ENCODE results near the gene HS3ST2. TPM values are rescaled to one million over a fixed set of nuclear protein-coding genes. Genes with fewer than 3 reads are reported as not detected.
A peak's percentile ranks its signal among the peaks of the same experiment; 100 is the strongest.
"Not testable (repeated sequence)": the region's sequence is repeated elsewhere in the genome, so short reads cannot be mapped to it uniquely, and the experiment has no call there.

Gene HS3ST2
- total and polyA plus RNA-seq, 5 donors from 2014 or later = not detected

GRCh38 chr16:22933173-22933572 is 119.2 kb downstream of the HS3ST2 start:
- Histone ChIP-seq H3K27me3 (ENCODE audit: control insufficient read depth, insufficient read depth, low read length) (peaks cover 9% of the 10 kb centered on the region), H3K4me1 (ENCODE audit: control insufficient read depth, insufficient read depth, low read length, poor library complexity, severe bottlenecking) (no peaks in the 10 kb centered on the region), H3K4me3 (ENCODE audit: low read depth, low read length) (no peak overlapping the region), H3K9me3 (ENCODE audit: control insufficient read depth in 2 of 2, low read length in 2 of 2) (no peaks in the 10 kb centered on the region), H3K36me3 (ENCODE audit: control insufficient read depth, insufficient read depth, low read length) (no peaks in the 10 kb centered on the region), H3K27ac (ENCODE audit: insufficient read depth, low read length, poor library complexity, severe bottlenecking) (no peak overlapping the region)
- Mint-ChIP-seq H3K4me3 (no peak overlapping the region), H3K4me1 (no peaks in the 10 kb centered on the region), H3K9me3 (no peaks in the 10 kb centered on the region), H3K27me3 (peaks cover 22% of the 10 kb centered on the region), H3K36me3 (no peaks in the 10 kb centered on the region), H3K27ac (no peak overlapping the region)
- DNase-seq (no peak), ATAC-seq (ENCODE audit: low read depth in 2 of 2) (no peak)

- no peak overlapping the region for H3K4me3 Mint-ChIP-seq
Measured at GRCh38 chr16:22934786-22935185, 120.8 kb downstream of the HS3ST2 start.

GRCh38 chr16:22937169-22937568 is 123.2 kb downstream of the HS3ST2 start:
- H3K4me3 Mint-ChIP-seq = no peak overlapping the region
- Histone ChIP-seq H3K4me1 (ENCODE audit: control insufficient read depth, insufficient read depth, low read length, poor library complexity, severe bottlenecking) (no peaks in the 10 kb centered on the region), H3K9me3 (ENCODE audit: control insufficient read depth in 2 of 2, low read length in 2 of 2) (no peaks in the 10 kb centered on the region), H3K36me3 (ENCODE audit: control insufficient read depth, insufficient read depth, low read length) (no peaks in the 10 kb centered on the region), H3K4me3 (ENCODE audit: low read depth, low read length) (no peak overlapping the region), H3K27me3 (ENCODE audit: control insufficient read depth, insufficient read depth, low read length) (peaks cover 8% of the 10 kb centered on the region), H3K27ac (ENCODE audit: insufficient read depth, low read length, poor library complexity, severe bottlenecking) (no peak overlapping the region)
- H3K36me3 Mint-ChIP-seq = no peaks in the 10 kb centered on the region
- no peak for DNase-seq
- no peaks in the 10 kb centered on the region for H3K9me3 Mint-ChIP-seq
- no peaks in the 10 kb centered on the region for H3K4me1 Mint-ChIP-seq
- H3K27ac Mint-ChIP-seq = no peak overlapping the region
- H3K27me3 Mint-ChIP-seq = peaks cover 19% of the 10 kb centered on the region
- ATAC-seq (ENCODE audit: low read depth in 2 of 2) = no peak

More at GRCh38 chr16:22934786-22935185, 120.8 kb downstream of the HS3ST2 start:
- ATAC-seq (ENCODE audit: low read depth in 2 of 2) = no peak
- DNase-seq = no peak
- H3K4me1 Mint-ChIP-seq = no peaks in the 10 kb centered on the region
- peaks cover 28% of the 10 kb centered on the region for H3K27me3 Mint-ChIP-seq
- Histone ChIP-seq H3K27ac (ENCODE audit: insufficient read depth, low read length, poor library complexity, severe bottlenecking) (no peak overlapping the region), H3K4me1 (ENCODE audit: control insufficient read depth, insufficient read depth, low read length, poor library complexity, severe bottlenecking) (no peaks in the 10 kb centered on the region), H3K4me3 (ENCODE audit: low read depth, low read length) (no peak overlapping the region), H3K27me3 (ENCODE audit: control insufficient read depth, insufficient read depth, low read length) (peaks cover 9% of the 10 kb centered on the region), H3K36me3 (ENCODE audit: control insufficient read depth, insufficient read depth, low read length) (no peaks in the 10 kb centered on the region), H3K9me3 (ENCODE audit: control insufficient read depth in 2 of 2, low read length in 2 of 2) (no peaks in the 10 kb centered on the region)
- H3K27ac Mint-ChIP-seq = no peak overlapping the region
- H3K36me3 Mint-ChIP-seq = no peaks in the 10 kb centered on the region
- no peaks in the 10 kb centered on the region for H3K9me3 Mint-ChIP-seq

GRCh38 chr16:22938647-22939046 is 124.7 kb downstream of the HS3ST2 start:
- Histone ChIP-seq H3K4me1 (ENCODE audit: control insufficient read depth, insufficient read depth, low read length, poor library complexity, severe bottlenecking) (no peaks in the 10 kb centered on the region), H3K27ac (ENCODE audit: insufficient read depth, low read length, poor library complexity, severe bottlenecking) (no peak overlapping the region), H3K27me3 (ENCODE audit: control insufficient read depth, insufficient read depth, low read length) (peaks cover 2% of the 10 kb centered on the region), H3K4me3 (ENCODE audit: low read depth, low read length) (no peak overlapping the region), H3K9me3 (ENCODE audit: control insufficient read depth in 2 of 2, low read length in 2 of 2) (no peaks in the 10 kb centered on the region), H3K36me3 (ENCODE audit: control insufficient read depth, insufficient read depth, low read length) (no peaks in the 10 kb centered on the region)
- Mint-ChIP-seq H3K4me3 (no peak overlapping the region), H3K4me1 (no peaks in the 10 kb centered on the region), H3K27me3 (peaks cover 14% of the 10 kb centered on the region), H3K36me3 (no peaks in the 10 kb centered on the region), H3K9me3 (no peaks in the 10 kb centered on the region), H3K27ac (peak overlapping the region in 1 of 3 donors; percentile 50)
- ATAC-seq (ENCODE audit: low read depth in 2 of 2) (no peak), DNase-seq (no peak)

GRCh38 chr16:22939744-22940363 is 125.9 kb downstream of the HS3ST2 start:
- H3K4me1 Mint-ChIP-seq; H3K27ac Mint-ChIP-seq; DNase-seq; H3K27ac ChIP-seq (ENCODE audit: insufficient read depth, low read length, poor library complexity, severe bottlenecking); H3K9me3 ChIP-seq (ENCODE audit: control insufficient read depth in 2 of 2, low read length in 2 of 2); ATAC-seq (ENCODE audit: low read depth in 2 of 2); H3K36me3 ChIP-seq (ENCODE audit: control insufficient read depth, insufficient read depth, low read length); H3K4me3 Mint-ChIP-seq; H3K27me3 ChIP-seq (ENCODE audit: control insufficient read depth, insufficient read depth, low read length); H3K9me3 Mint-ChIP-seq; H3K36me3 Mint-ChIP-seq; H3K4me1 ChIP-seq (ENCODE audit: control insufficient read depth, insufficient read depth, low read length, poor library complexity, severe bottlenecking); H3K4me3 ChIP-seq (ENCODE audit: low read depth, low read length): not testable (repeated sequence)
- H3K27me3 Mint-ChIP-seq = peaks cover 14% of the 10 kb centered on the region

GRCh38 chr16:22941970-22942501 is 128.1 kb downstream of the HS3ST2 start:
- Mint-ChIP-seq H3K27ac (no peak overlapping the region), H3K9me3 (no peaks in the 10 kb centered on the region), H3K36me3 (no peaks in the 10 kb centered on the region), H3K4me3 (no peak overlapping the region), H3K27me3 (peaks cover 26% of the 10 kb centered on the region), H3K4me1 (no peaks in the 10 kb centered on the region)
- Histone ChIP-seq H3K9me3 (ENCODE audit: control insufficient read depth in 2 of 2, low read length in 2 of 2) (no peaks in the 10 kb centered on the region), H3K27ac (ENCODE audit: insufficient read depth, low read length, poor library complexity, severe bottlenecking) (no peak overlapping the region), H3K4me1 (ENCODE audit: control insufficient read depth, insufficient read depth, low read length, poor library complexity, severe bottlenecking) (no peaks in the 10 kb centered on the region), H3K4me3 (ENCODE audit: low read depth, low read length) (no peak overlapping the region), H3K27me3 (ENCODE audit: control insufficient read depth, insufficient read depth, low read length) (peaks cover 7% of the 10 kb centered on the region), H3K36me3 (ENCODE audit: control insufficient read depth, insufficient read depth, low read length) (no peaks in the 10 kb centered on the region)
- no peak for DNase-seq
- no peak for ATAC-seq (ENCODE audit: low read depth in 2 of 2)

GRCh38 chr16:22942811-22943210 is 128.8 kb downstream of the HS3ST2 start:
- no peaks in the 10 kb centered on the region for H3K36me3 Mint-ChIP-seq
- no peak for DNase-seq

GRCh38 chr16:22945361-22945760 is 131.4 kb downstream of the HS3ST2 start:
- H3K9me3 ChIP-seq (ENCODE audit: control insufficient read depth in 2 of 2, low read length in 2 of 2) = no peaks in the 10 kb centered on the region
- H3K27ac ChIP-seq (ENCODE audit: insufficient read depth, low read length, poor library complexity, severe bottlenecking) = no peak overlapping the region
- ATAC-seq (ENCODE audit: low read depth in 2 of 2) (no peak), DNase-seq (no peak)
- Mint-ChIP-seq H3K27me3 (peaks cover 29% of the 10 kb centered on the region), H3K9me3 (no peaks in the 10 kb centered on the region), H3K4me1 (peaks cover 0 to 7% (median 3%) of the 10 kb centered on the region in 4 donors), H3K4me3 (no peak overlapping the region), H3K36me3 (no peaks in the 10 kb centered on the region), H3K27ac (no peak overlapping the region)
- H3K4me3 ChIP-seq (ENCODE audit: low read depth, low read length) = no peak overlapping the region
- H3K4me1 ChIP-seq (ENCODE audit: control insufficient read depth, insufficient read depth, low read length, poor library complexity, severe bottlenecking) = no peaks in the 10 kb centered on the region
- H3K27me3 ChIP-seq (ENCODE audit: control insufficient read depth, insufficient read depth, low read length) = peaks cover 15% of the 10 kb centered on the region
- H3K36me3 ChIP-seq (ENCODE audit: control insufficient read depth, insufficient read depth, low read length) = no peaks in the 10 kb centered on the region

More at GRCh38 chr16:22942811-22943210, 128.8 kb downstream of the HS3ST2 start:
- peaks cover 31% of the 10 kb centered on the region for H3K27me3 Mint-ChIP-seq
- Histone ChIP-seq H3K27ac (ENCODE audit: insufficient read depth, low read length, poor library complexity, severe bottlenecking) (no peak overlapping the region), H3K27me3 (ENCODE audit: control insufficient read depth, insufficient read depth, low read length) (peaks cover 15% of the 10 kb centered on the region), H3K9me3 (ENCODE audit: control insufficient read depth in 2 of 2, low read length in 2 of 2) (no peaks in the 10 kb centered on the region), H3K4me1 (ENCODE audit: control insufficient read depth, insufficient read depth, low read length, poor library complexity, severe bottlenecking) (no peaks in the 10 kb centered on the region), H3K36me3 (ENCODE audit: control insufficient read depth, insufficient read depth, low read length) (no peaks in the 10 kb centered on the region), H3K4me3 (ENCODE audit: low read depth, low read length) (no peak overlapping the region)
- no peak for ATAC-seq (ENCODE audit: low read depth in 2 of 2)
- H3K9me3 Mint-ChIP-seq = no peaks in the 10 kb centered on the region
- no peak overlapping the region for H3K27ac Mint-ChIP-seq
- no peaks in the 10 kb centered on the region for H3K4me1 Mint-ChIP-seq
- no peak overlapping the region for H3K4me3 Mint-ChIP-seq
